Ovary (tissue), 9 donors: ENCODE data around the gene SMYD2. TPM values are rescaled to one million over a fixed set of nuclear protein-coding genes. Genes with fewer than 3 reads are reported as not detected.

ENCODE experiments used
- DNase-seq, 5 donors: peaks; one replicate each; pipeline ENCODE4 v3.0.0-alpha.2; 2019 to 2020
- H3K27ac ChIP-seq, 2 donors: fragments of 200-600 bp; one replicate each; pipeline versions ENCODE4 v1.5.1 to v1.8.0; 2019 to 2022
- H3K27me3 ChIP-seq: fragments of 200-600 bp; one replicate; pipeline ENCODE4 v1.8.0; 2022
- H3K36me3 ChIP-seq: fragments of 200-600 bp; sonication (generic); one replicate; pipeline ENCODE4 v1.5.1; 2019
- H3K4me1 ChIP-seq: one replicate; pipeline ENCODE4 v1.8.1; 2013; ENCODE audit warnings: mild to moderate bottlenecking, moderate library complexity; ENCODE audit not compliant: insufficient read depth
- H3K4me3 ChIP-seq: fragments of 200-600 bp; sonication (generic); one replicate; pipeline ENCODE4 v1.5.1; 2017
- H3K9me3 ChIP-seq, 2 donors: fragments of 200-600 bp in 1 of 2; sonication (generic) in 1 of 2; one replicate each; pipeline versions ENCODE4 v1.5.1 to v1.8.1; 2013 to 2019; ENCODE audit warnings: mild to moderate bottlenecking in 1 of 2, moderate library complexity in 1 of 2
- EP300 ChIP-seq: sonication (generic); formaldehyde crosslinking; IDR thresholded peaks from one replicate; pipeline ENCODE4 v1.6.1; 2017; ENCODE audit warnings: antibody characterized with exemption
- POLR2A ChIP-seq: fragments of 450-650 bp; IDR thresholded peaks from one replicate; pipeline ENCODE4 v1.6.1; 2017; ENCODE audit warnings: antibody characterized with exemption, mild to moderate bottlenecking, moderate library complexity
- WGBS, 3 donors: extraction: QIAGEN DNeasy Blood & Tissue Kit in 1 of 3; methylation state at CpG; one replicate each; pipeline versions ENCODE4 v1.1.5 to v1.1.7; 2013 to 2017; 5-methylcytosine and 5-hydroxymethylcytosine counted together
- intact Hi-C, 4 donors: fragments of 100-400 bp; cut with DNase I; formaldehyde crosslinking; loops; one replicate each; pipeline versions ENCODE4 v1.11.0 to v1.15.1; 2022 to 2023
- polyA plus RNA-seq, 2 donors: library from polyadenylated mRNA; stranded (reverse); fragments of 200-250 nt in 1 of 2; fragments of 350-450 nt in 1 of 2; fragmentation: Illumina TruSeq in 1 of 2; extraction: RNeasy Lipid Tissue Mini Kit (QIAGEN cat#74804) in 1 of 2; gene quantifications; one replicate each; pipeline ENCODE4 v1.2.3, GENCODE V29; 2013 to 2014
- total RNA-seq, 7 donors: library from RNA; depleted of rRNA in 2 of 7; stranded (reverse); fragments of >200 nt in 2 of 7; fragmentation: NEBNext Ultra II Directional in 3 of 7; extraction: Animal tissue kit (Norgen Biotek cat#: 25700) in 3 of 7; gene quantifications; one replicate each; pipeline versions ENCODE4 v1.1.0 to v1.2.4, GENCODE V29; 2016 to 2023
- TF ChIP-seq, protein P1 (sequence below), 3 donors: fragments of 450-650 bp in 2 of 3; fragments of 200-600 bp in 1 of 3; IDR thresholded peaks; one replicate each; pipeline versions ENCODE4 v1.5.1 to v1.8.0; 2016 to 2022; ENCODE audit warnings: antibody characterized with exemption in 3 of 3, mild to moderate bottlenecking in 1 of 3
- donor health status: DM: no; HTN: no; CAD: no; lungs with moderate emphysema.
- donor health status: DM: no; HTN: no; CAD: no.
- donor health status: Bipolar disorder and iron deficiency.
- donor health status: DM: yes; HTN: yes; CAD: no.
- donor health status: DM: no; HTN: no; CAD: no.
- donor health status: DM: yes; HTN: yes; CAD: no.

SMYD2 gene
- total and polyA plus RNA-seq, 9 donors: 14.6 to 50.3 (median 17.2) TPM

DNA sequence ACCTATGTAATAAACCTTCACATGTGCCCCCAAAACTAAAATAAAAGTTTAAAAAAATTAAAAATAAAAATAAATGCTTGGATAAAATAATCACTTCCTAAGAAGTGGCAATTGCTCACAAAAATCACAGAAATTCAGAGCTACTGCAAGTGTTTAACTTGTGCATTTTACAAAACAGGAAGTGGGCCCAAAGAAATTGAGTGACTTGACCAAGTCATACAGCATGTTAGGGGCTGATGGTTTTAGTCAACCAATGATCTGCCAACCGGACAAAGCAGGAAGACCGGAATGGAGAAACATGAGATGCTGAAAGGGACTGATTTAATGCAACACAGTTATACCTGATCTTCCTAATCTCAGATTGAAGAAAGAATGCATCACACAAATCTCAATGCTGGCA is 96.5 kb downstream of the SMYD2 start:
- DNase-seq: no peak
- Histone ChIP-seq H3K4me1 (no peaks in the 10 kb centered on the region), H3K9me3 (no peaks in the 10 kb centered on the region), H3K36me3 (no peaks in the 10 kb centered on the region), H3K4me3 (no peak overlapping the region), H3K27me3 (no peaks in the 10 kb centered on the region), H3K27ac (no peak overlapping the region)
- no peak for TF ChIP-seq EP300
- TF ChIP-seq, protein P1, sequence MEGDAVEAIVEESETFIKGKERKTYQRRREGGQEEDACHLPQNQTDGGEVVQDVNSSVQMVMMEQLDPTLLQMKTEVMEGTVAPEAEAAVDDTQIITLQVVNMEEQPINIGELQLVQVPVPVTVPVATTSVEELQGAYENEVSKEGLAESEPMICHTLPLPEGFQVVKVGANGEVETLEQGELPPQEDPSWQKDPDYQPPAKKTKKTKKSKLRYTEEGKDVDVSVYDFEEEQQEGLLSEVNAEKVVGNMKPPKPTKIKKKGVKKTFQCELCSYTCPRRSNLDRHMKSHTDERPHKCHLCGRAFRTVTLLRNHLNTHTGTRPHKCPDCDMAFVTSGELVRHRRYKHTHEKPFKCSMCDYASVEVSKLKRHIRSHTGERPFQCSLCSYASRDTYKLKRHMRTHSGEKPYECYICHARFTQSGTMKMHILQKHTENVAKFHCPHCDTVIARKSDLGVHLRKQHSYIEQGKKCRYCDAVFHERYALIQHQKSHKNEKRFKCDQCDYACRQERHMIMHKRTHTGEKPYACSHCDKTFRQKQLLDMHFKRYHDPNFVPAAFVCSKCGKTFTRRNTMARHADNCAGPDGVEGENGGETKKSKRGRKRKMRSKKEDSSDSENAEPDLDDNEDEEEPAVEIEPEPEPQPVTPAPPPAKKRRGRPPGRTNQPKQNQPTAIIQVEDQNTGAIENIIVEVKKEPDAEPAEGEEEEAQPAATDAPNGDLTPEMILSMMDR (IDR thresholded peaks at IDR 0.05): no peak
- TF ChIP-seq POLR2A: no peak
- WGBS, 3 donors: 93 to 97% (median 93%) methylated on average over 2 of the region's 2 CpGs
- intact Hi-C loops: no loop called here

DNA sequence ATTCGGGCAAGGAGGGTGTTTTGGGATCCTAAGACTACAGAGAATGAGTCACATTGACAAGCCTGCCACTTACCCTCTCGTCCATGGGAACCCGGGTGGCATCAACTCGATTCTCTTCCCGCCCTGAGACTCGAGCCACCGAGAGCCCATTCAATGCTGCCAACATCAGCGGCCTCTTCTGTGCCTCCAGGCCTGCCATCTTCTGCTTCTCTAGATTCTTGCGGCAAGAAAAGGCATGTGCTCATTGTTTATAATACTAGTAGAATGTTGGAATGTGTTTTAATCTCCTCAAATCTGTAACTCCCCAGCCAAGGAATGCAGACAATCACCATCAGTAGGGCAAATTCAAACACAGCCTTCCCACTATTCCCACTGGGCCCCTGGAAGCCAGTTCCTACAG is 96.9 kb downstream of the SMYD2 start:
- Histone ChIP-seq H3K4me1 (no peaks in the 10 kb centered on the region), H3K36me3 (no peaks in the 10 kb centered on the region), H3K27me3 (no peaks in the 10 kb centered on the region), H3K4me3 (no peak overlapping the region), H3K9me3 (no peaks in the 10 kb centered on the region), H3K27ac (no peak overlapping the region)
- intact Hi-C loops: no loop called here
- no peak for DNase-seq
- TF ChIP-seq, protein P1 (IDR thresholded peaks at IDR 0.05): no peak
- TF ChIP-seq EP300: no peak
- TF ChIP-seq POLR2A: no peak
- WGBS, 3 donors: 67 to 85% (median 77%) methylated on average over 9 of the region's 9 CpGs

DNA sequence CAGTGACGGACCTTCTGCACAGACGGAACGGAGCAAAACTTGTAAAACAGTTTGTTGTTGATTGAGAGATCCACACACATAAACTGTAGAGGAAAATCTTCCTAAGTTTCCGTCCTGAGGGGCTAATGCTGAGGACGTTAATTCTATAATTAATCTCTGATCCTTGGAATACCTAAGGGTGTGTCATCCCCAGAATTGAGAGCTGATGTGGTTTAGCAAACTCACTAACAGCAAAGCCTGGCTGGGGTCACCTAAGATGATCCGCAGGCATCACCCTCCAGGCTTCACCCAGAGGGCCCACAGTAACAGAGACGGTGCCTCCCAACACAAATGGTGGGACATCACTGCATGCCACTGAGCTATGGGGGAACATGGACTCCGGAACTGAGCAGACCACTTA is 97.5 kb downstream of the SMYD2 start:
- Histone ChIP-seq H3K9me3 (no peaks in the 10 kb centered on the region), H3K36me3 (no peaks in the 10 kb centered on the region), H3K4me3 (no peak overlapping the region), H3K4me1 (no peaks in the 10 kb centered on the region), H3K27ac (no peak overlapping the region), H3K27me3 (no peaks in the 10 kb centered on the region)
- TF ChIP-seq EP300 (no peak), POLR2A (no peak)
- TF ChIP-seq, protein P1 (IDR thresholded peaks at IDR 0.05): no peak
- intact Hi-C loops: no loop called here
- DNase-seq: no peak
- WGBS, 3 donors: 90 to 96% (median 92%) methylated on average over 8 of the region's 8 CpGs

DNA sequence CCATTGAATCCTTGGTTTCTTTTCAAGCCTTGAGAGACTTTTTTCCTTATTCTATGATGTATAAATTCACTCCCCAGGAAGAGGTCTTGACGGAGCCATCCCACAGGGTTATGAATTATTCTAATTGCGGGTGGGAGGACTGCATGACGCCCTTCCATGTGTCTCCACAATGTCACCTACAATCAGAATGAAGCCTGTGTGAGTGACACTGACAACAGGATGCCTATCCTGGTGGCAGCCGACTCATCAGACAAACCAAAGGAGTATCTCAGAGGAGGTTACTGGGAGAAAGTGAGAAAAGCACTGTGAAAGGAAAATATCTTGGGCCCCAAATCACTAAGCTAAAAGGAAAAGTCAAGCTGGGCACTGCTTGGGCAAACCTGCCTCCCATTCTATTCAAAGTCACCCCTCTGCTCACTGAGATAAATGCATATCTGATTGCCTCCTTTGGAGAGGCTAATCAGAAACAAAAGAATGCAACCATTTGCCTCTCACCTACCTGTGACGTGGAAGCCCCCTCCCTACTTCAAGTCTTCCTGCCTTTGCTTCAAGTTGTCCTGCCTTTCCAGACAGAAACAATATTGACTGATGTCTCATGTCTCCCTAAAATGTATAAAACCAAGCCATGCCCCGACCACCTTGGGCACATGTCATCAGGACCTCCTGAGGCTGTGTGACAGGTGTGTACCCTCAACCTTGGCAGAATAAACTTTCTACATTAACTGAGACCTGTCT is 98.4 kb downstream of the SMYD2 start:
- no peak for DNase-seq
- H3K4me3 ChIP-seq: no peak overlapping the region
- H3K27me3 ChIP-seq: no peaks in the 10 kb centered on the region
- 88 to 93% (median 91%) methylated on average over 6 of the region's 6 CpGs for WGBS, 3 donors
- H3K36me3 ChIP-seq: no peaks in the 10 kb centered on the region
- H3K9me3 ChIP-seq: no peaks in the 10 kb centered on the region
- TF ChIP-seq, protein P1 (IDR thresholded peaks at IDR 0.05): no peak
- TF ChIP-seq EP300: no peak
- no peak for TF ChIP-seq POLR2A
- H3K27ac ChIP-seq: no peak overlapping the region
- H3K4me1 ChIP-seq: no peaks in the 10 kb centered on the region
- intact Hi-C loops: no loop called here
